WTC11 (cell line): ENCODE results near the gene CEACAM19. TPM values are rescaled to one million over a fixed set of nuclear protein-coding genes. Genes with fewer than 3 reads are reported as not detected.

ENCODE experiments used
- ATAC-seq: fragments of 200-7000 bp; cut with Tn5 transposase; 2 replicates; pipeline ENCODE4 v1.10.0; 2021; ENCODE audit warnings: mild to moderate bottlenecking, moderate library complexity
- CTCF ChIA-PET: fragments of 300-600 bp; sonication (Branson Sonifier 250); formaldehyde crosslinking; loops from one replicate; lab custom pipeline; 2021; ENCODE audit warnings: antibody characterized with exemption; lab: Charles Lee
- POLR2A ChIA-PET: fragments of 350-600 bp; sonication (Branson Sonifier 250); formaldehyde crosslinking; loops from one replicate; lab custom pipeline; 2021; ENCODE audit warnings: antibody characterized with exemption; lab: Charles Lee
- DNase-seq: peaks from one replicate; pipeline ENCODE4 v3.0.0; 2021; ENCODE audit warnings: low spot score
- H3K27ac Mint-ChIP-seq: 2 replicates; pipeline ENCODE4 v1.8.0; 2021; ENCODE audit warnings: mixed read lengths
- H3K27me3 Mint-ChIP-seq: 2 replicates; pipeline ENCODE4 v1.8.0; 2021; ENCODE audit warnings: low read depth, mild to moderate bottlenecking, moderate library complexity, mixed read lengths
- H3K36me3 Mint-ChIP-seq: 2 replicates; pipeline ENCODE4 v1.8.0; 2021; ENCODE audit warnings: mixed read lengths
- H3K4me1 Mint-ChIP-seq: 2 replicates; pipeline ENCODE4 v1.8.0; 2022; ENCODE audit warnings: mixed read lengths
- H3K4me3 Mint-ChIP-seq: 2 replicates; pipeline ENCODE4 v1.8.0; 2021; ENCODE audit warnings: mild to moderate bottlenecking, moderate library complexity, mixed read lengths
- H3K9me3 Mint-ChIP-seq: 2 replicates; pipeline ENCODE4 v1.8.0; 2021; ENCODE audit warnings: mixed read lengths
- AFF4 ChIP-seq: sonication (generic); formaldehyde crosslinking; IDR thresholded peaks from 2 replicates; pipeline ENCODE4 v1.8.1; 2023; ENCODE audit warnings: mild to moderate bottlenecking, missing genetic modification reagents, borderline replicate concordance
- E2F1 ChIP-seq: sonication (generic); formaldehyde crosslinking; IDR thresholded peaks from 2 replicates; pipeline ENCODE4 v1.8.0; 2022; ENCODE audit warnings: mild to moderate bottlenecking, missing genetic modification reagents
- FOXP4 ChIP-seq: sonication (generic); formaldehyde crosslinking; IDR thresholded peaks from 2 replicates; pipeline ENCODE4 v1.8.0; 2022; ENCODE audit warnings: mild to moderate bottlenecking, missing genetic modification reagents
- HMGA2 ChIP-seq: fragments of 250-450 bp; sonication (Bioruptor Pico); IDR thresholded peaks from 2 replicates; pipeline ENCODE4 v1.4.0; 2021; ENCODE audit warnings: mild to moderate bottlenecking, moderate library complexity
- JAZF1 ChIP-seq: fragments of 250-450 bp; sonication (Bioruptor Pico); IDR thresholded peaks from 2 replicates; pipeline ENCODE4 v1.9.0; 2021; ENCODE audit warnings: moderate library complexity, mild to moderate bottlenecking, inconsistent platforms
- PRDM15 ChIP-seq: sonication (generic); formaldehyde crosslinking; IDR thresholded peaks from 2 replicates; pipeline ENCODE4 v1.8.0; 2022; ENCODE audit warnings: missing genetic modification reagents
- TEAD1 ChIP-seq: sonication (generic); formaldehyde crosslinking; IDR thresholded peaks from 2 replicates; pipeline ENCODE4 v1.8.0; 2022; ENCODE audit warnings: mild to moderate bottlenecking, missing genetic modification reagents
- TEAD4 ChIP-seq: sonication (generic); formaldehyde crosslinking; IDR thresholded peaks from 2 replicates; pipeline ENCODE4 v1.8.0; 2022; ENCODE audit warnings: mild to moderate bottlenecking, missing genetic modification reagents
- ZNF416 ChIP-seq: fragments of 250-450 bp; sonication (Bioruptor Pico); IDR thresholded peaks from 2 replicates; pipeline ENCODE4 v1.9.0; 2021; ENCODE audit warnings: mild to moderate bottlenecking, inconsistent platforms
- ZNF512 ChIP-seq: sonication (generic); formaldehyde crosslinking; IDR thresholded peaks from 2 replicates; pipeline ENCODE4 v1.8.1; 2022; ENCODE audit warnings: missing genetic modification reagents, borderline replicate concordance
- total RNA-seq: library from RNA; stranded (reverse); gene quantifications from 3 replicates; pipeline ENCODE4 v1.2.3, GENCODE V29; 2021
- TF ChIP-seq, protein P1 (sequence below): sonication (generic); formaldehyde crosslinking; IDR thresholded peaks from 2 replicates; pipeline ENCODE4 v1.8.1; 2022; ENCODE audit warnings: mild to moderate bottlenecking, moderate library complexity, missing genetic modification reagents
- TF ChIP-seq, protein P2 (sequence below): sonication (generic); formaldehyde crosslinking; IDR thresholded peaks from 2 replicates; pipeline ENCODE4 v1.8.1; 2022; ENCODE audit warnings: mild to moderate bottlenecking, missing genetic modification reagents, moderate library complexity, borderline replicate concordance
- TF ChIP-seq, protein P3 (sequence below): sonication (generic); formaldehyde crosslinking; IDR thresholded peaks from 2 replicates; pipeline ENCODE4 v1.8.0; 2023; ENCODE audit warnings: mild to moderate bottlenecking, missing genetic modification reagents
- TF ChIP-seq, protein P4 (sequence below): fragments of 250-450 bp; sonication (Bioruptor Pico); IDR thresholded peaks from 2 replicates; pipeline ENCODE4 v1.9.0; 2021; ENCODE audit warnings: moderate library complexity, mild to moderate bottlenecking, inconsistent platforms, borderline replicate concordance

Gene CEACAM19
- total RNA-seq, 1 experiment from 2014 or later, result 2.9 TPM

DNA sequence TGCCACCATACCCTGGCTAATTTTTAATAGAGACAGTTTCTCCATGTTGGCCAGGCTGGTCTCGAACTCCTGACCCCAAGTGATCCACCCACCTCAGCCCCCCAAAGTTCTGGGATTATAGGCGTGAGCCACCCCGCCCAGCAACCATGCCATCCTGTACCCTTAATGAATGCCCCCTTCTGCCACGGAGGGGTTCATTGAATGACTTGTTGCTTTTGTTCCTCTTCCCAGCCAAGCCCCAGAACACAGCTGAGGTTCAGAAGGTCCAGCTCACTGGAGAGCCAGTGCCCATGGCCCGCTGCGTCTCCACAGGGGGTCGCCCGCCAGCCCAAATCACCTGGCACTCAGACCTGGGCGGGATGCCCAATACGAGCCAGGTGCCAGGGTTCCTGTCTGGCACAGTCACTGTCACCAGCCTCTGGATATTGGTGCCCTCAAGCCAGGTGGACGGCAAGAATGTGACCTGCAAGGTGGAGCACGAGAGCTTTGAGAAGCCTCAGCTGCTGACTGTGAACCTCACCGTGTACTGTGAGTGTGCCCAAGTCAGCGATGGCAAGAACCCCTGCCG, 21.6 kb upstream of the CEACAM19 start (continued):
- no peak for TF ChIP-seq ZNF512 (CRISPR knock-in tag)
- TF ChIP-seq FOXP4 (CRISPR knock-in tag), result no peak
- TF ChIP-seq, protein P1, sequence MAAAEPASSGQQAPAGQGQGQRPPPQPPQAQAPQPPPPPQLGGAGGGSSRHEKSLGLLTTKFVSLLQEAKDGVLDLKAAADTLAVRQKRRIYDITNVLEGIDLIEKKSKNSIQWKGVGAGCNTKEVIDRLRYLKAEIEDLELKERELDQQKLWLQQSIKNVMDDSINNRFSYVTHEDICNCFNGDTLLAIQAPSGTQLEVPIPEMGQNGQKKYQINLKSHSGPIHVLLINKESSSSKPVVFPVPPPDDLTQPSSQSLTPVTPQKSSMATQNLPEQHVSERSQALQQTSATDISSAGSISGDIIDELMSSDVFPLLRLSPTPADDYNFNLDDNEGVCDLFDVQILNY, result no peak
- TF ChIP-seq, protein P2, sequence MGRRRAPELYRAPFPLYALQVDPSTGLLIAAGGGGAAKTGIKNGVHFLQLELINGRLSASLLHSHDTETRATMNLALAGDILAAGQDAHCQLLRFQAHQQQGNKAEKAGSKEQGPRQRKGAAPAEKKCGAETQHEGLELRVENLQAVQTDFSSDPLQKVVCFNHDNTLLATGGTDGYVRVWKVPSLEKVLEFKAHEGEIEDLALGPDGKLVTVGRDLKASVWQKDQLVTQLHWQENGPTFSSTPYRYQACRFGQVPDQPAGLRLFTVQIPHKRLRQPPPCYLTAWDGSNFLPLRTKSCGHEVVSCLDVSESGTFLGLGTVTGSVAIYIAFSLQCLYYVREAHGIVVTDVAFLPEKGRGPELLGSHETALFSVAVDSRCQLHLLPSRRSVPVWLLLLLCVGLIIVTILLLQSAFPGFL, result no peak

DNA sequence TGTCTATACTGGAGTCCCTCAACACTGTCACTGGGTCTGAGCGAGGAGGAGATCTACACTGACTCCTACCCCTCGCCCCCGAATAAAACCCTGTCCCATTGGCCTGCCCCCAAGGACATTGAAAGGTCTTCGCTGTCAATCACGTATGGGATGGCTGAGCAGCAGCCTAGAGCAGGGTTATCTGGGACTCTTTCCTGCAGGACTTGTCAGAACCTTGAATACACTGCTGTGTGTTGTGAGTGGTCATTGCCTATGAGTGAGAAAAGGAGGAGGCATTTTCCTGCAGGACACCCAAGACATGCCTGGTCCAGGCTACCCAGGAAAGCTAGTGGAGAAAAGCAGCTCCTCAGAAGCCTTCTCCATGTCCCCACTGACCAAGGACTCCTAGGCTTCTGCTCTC, 17.9 kb upstream of the CEACAM19 start:
- CTCF ChIA-PET, result interaction anchor here (1.0 to 2.4 kb wide), 6 partner anchors 8 to 82 kb away, joined by 3 to 40 read pairs (median 17); no protein-coding TSS in a partner anchor
- TF ChIP-seq, protein P2, result no peak
- TF ChIP-seq TEAD1 (CRISPR knock-in tag) (no peak), AFF4 (CRISPR knock-in tag) (no peak), PRDM15 (no peak), TEAD4 (no peak), ZNF416 (no peak), JAZF1 (CRISPR knock-in tag) (no peak), E2F1 (CRISPR knock-in tag) (no peak), HMGA2 (CRISPR knock-in tag) (no peak)
- TF ChIP-seq, protein P3, sequence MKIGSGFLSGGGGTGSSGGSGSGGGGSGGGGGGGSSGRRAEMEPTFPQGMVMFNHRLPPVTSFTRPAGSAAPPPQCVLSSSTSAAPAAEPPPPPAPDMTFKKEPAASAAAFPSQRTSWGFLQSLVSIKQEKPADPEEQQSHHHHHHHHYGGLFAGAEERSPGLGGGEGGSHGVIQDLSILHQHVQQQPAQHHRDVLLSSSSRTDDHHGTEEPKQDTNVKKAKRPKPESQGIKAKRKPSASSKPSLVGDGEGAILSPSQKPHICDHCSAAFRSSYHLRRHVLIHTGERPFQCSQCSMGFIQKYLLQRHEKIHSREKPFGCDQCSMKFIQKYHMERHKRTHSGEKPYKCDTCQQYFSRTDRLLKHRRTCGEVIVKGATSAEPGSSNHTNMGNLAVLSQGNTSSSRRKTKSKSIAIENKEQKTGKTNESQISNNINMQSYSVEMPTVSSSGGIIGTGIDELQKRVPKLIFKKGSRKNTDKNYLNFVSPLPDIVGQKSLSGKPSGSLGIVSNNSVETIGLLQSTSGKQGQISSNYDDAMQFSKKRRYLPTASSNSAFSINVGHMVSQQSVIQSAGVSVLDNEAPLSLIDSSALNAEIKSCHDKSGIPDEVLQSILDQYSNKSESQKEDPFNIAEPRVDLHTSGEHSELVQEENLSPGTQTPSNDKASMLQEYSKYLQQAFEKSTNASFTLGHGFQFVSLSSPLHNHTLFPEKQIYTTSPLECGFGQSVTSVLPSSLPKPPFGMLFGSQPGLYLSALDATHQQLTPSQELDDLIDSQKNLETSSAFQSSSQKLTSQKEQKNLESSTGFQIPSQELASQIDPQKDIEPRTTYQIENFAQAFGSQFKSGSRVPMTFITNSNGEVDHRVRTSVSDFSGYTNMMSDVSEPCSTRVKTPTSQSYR (CRISPR knock-in tag), result no peak
- TF ChIP-seq, protein P4, sequence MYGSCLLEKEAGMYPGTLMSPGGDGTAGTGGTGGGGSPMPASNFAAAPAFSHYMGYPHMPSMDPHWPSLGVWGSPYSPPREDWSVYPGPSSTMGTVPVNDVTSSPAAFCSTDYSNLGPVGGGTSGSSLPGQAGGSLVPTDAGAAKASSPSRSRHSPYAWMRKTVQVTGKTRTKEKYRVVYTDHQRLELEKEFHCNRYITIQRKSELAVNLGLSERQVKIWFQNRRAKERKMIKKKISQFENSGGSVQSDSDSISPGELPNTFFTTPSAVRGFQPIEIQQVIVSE, result no peak

More for the DNA sequence above, 17.9 kb upstream of the CEACAM19 start:
- Mint-ChIP-seq H3K9me3 (no peaks in the 10 kb centered on the region), H3K4me1 (no peaks in the 10 kb centered on the region), H3K27me3 (no peaks in the 10 kb centered on the region), H3K27ac (no peak overlapping the region), H3K4me3 (no peak overlapping the region), H3K36me3 (peaks cover 48% of the 10 kb centered on the region)
- POLR2A ChIA-PET, result interaction anchor here (0.6 kb wide), 1 partner anchor 928 kb away, joined by 3 read pairs; no protein-coding TSS in a partner anchor
- DNase-seq, result no peak
- ATAC-seq, result no peak
